Body of pancreas (tissue), 4 donors: ENCODE results near the gene C6orf15. TPM values are rescaled to one million over a fixed set of nuclear protein-coding genes. Genes with fewer than 3 reads are reported as not detected.
A peak's percentile ranks its signal among the peaks of the same experiment; 100 is the strongest.

ENCODE experiments used
- ATAC-seq: fragments of 150-250 bp; one replicate; pipeline ENCODE4 v1.9.1; 2016
- DNase-seq, 4 donors: peaks; one replicate each; pipeline ENCODE4 v3.0.0-alpha.2; 2019
- H3K27ac ChIP-seq, 4 donors: fragments of 200-600 bp; sonication (generic); 1 replicate in 3 of 4; 2 replicates in 1 of 4; pipeline versions ENCODE4 v1.5.1 to v1.6.1; 2016 to 2019; ENCODE audit warnings: mild to moderate bottlenecking in 1 of 4, mixed read lengths in 1 of 4, moderate library complexity in 1 of 4
- H3K27me3 ChIP-seq, 2 donors: fragments of 200-600 bp; sonication (generic); one replicate each; pipeline ENCODE4 v1.6.0; 2016; ENCODE audit warnings: mild to moderate bottlenecking in 1 of 2
- H3K36me3 ChIP-seq, 2 donors: fragments of 200-600 bp; sonication (generic); replicated peaks in 1 of 2; 2 replicates each; pipeline ENCODE4 v1.5.1; 2016; ENCODE audit warnings: low read depth in 2 of 2; ENCODE audit not compliant: insufficient read depth in 1 of 2
- H3K4me1 ChIP-seq: fragments of 200-600 bp; sonication (generic); one replicate; pipeline ENCODE4 v1.6.0; 2016
- H3K4me3 ChIP-seq, 2 donors: fragments of 200-600 bp; sonication (generic); 1 replicate in 1 of 2; 2 replicates in 1 of 2; pipeline ENCODE4 v1.5.1; 2016 to 2019
- H3K9me3 ChIP-seq, 3 donors: fragments of 200-600 bp; sonication (generic); 1 replicate in 2 of 3; 2 replicates in 1 of 3; pipeline ENCODE4 v1.5.1; 2016
- CTCF ChIP-seq, 7 experiments: fragments of 450-650 bp in 4 of 7; fragments of 200-600 bp in 3 of 7; sonication (generic) in 3 of 7; IDR thresholded peaks; one replicate each; pipeline ENCODE4 v1.5.1; 2016 to 2019; ENCODE audit warnings: antibody characterized with exemption in 7 of 7
- POLR2A ChIP-seq, 3 donors: fragments of 450-650 bp; IDR thresholded peaks; one replicate each; pipeline ENCODE4 v1.6.1; 2016; ENCODE audit warnings: antibody characterized with exemption in 3 of 3, mild to moderate bottlenecking in 2 of 3
- WGBS, 2 donors: methylation state at CpG; one replicate each; pipeline ENCODE4 v1.1.5; 2017; 5-methylcytosine and 5-hydroxymethylcytosine counted together
- intact Hi-C: fragments of 100-400 bp; cut with DNase I; formaldehyde crosslinking; loops from one replicate; pipeline ENCODE4 v1.15.1; 2023
- total RNA-seq, 2 donors: library from RNA; depleted of rRNA; stranded (reverse); fragments of >200 nt; gene quantifications; one replicate each; pipeline ENCODE4 v1.1.0, GENCODE V29; 2016

C6orf15 gene
- not detected for total RNA-seq

- 74 to 78% methylated on average over 4 to 5 of the region's 5 CpGs for WGBS, 2 donors
- Histone ChIP-seq H3K4me3 (no peak within 1 kb of the TSS), H3K9me3 (no peaks in the 10 kb centered on the region), H3K27ac (no peak within 1 kb of the TSS), H3K36me3 (no peaks in the 10 kb centered on the region), H3K4me1 (peaks cover 4% of the 10 kb centered on the region), H3K27me3 (no peaks in the 10 kb centered on the region)
- ATAC-seq (no peak), DNase-seq (no peak)
- TF ChIP-seq POLR2A (IDR thresholded peaks at IDR 0.05) (no peak), CTCF (IDR thresholded peaks at IDR 0.05) (no peak)
- intact Hi-C loops: no loop called here
These were observed at the start of gene C6orf15 for GRCh38 chr6:31112478-31112877. C6orf15 (minus strand) TSS chr6:31112575; CDS start chr6:31112555, 20 bp downstream.

GRCh38 chr6:31161216-31162126 is 49.1 kb upstream of the C6orf15 start:
- H3K4me1 ChIP-seq: peaks cover 26% of the 10 kb centered on the region
- TF ChIP-seq CTCF (IDR thresholded peaks at IDR 0.05) (no peak), POLR2A (IDR thresholded peaks at IDR 0.05) (peak in 1 of 3 donors; percentile 3)
- no peak overlapping the region for H3K27ac ChIP-seq
- intact Hi-C loops: no loop called here
- no peak overlapping the region for H3K4me3 ChIP-seq
- peaks cover 0 to 2% of the 10 kb centered on the region in 2 donors for H3K36me3 ChIP-seq
- WGBS, 2 donors: 84 to 92% methylated on average over 17 to 19 of the region's 19 CpGs
- no peak for ATAC-seq
- H3K27me3 ChIP-seq: no peaks in the 10 kb centered on the region
- H3K9me3 ChIP-seq: no peaks in the 10 kb centered on the region
- DNase-seq: no peak

- no peak for DNase-seq
- peak overlapping the region in 2 of 4 donors; percentile 59 to 75 for H3K27ac ChIP-seq
- intact Hi-C loops: no loop called here
These were observed 46.8 kb upstream of the C6orf15 start for GRCh38 chr6:31158863-31159855.

More at GRCh38 chr6:31158863-31159855, 46.8 kb upstream of the C6orf15 start:
- H3K36me3 ChIP-seq: no peaks in the 10 kb centered on the region
- ATAC-seq: no peak
- TF ChIP-seq CTCF (IDR thresholded peaks at IDR 0.05) (no peak), POLR2A (IDR thresholded peaks at IDR 0.05) (no peak)
- no peaks in the 10 kb centered on the region for H3K27me3 ChIP-seq
- peaks cover 23% of the 10 kb centered on the region for H3K4me1 ChIP-seq
- no peaks in the 10 kb centered on the region for H3K9me3 ChIP-seq
- 19 to 38% methylated on average over 20 to 35 of the region's 35 CpGs for WGBS, 2 donors
- peak overlapping the region in 1 of 2 donors; percentile 55 for H3K4me3 ChIP-seq
